Glomerular visceral epithelial cell (primary cell): ENCODE measurements around the gene KLRC1.
"Not testable (repeated sequence)": the region's sequence is repeated elsewhere in the genome, so short reads cannot be mapped to it uniquely, and the experiment has no call there.

ENCODE experiments used
- DNase-seq: peaks from one replicate; pipeline ENCODE4 v3.0.0-alpha.2; 2016; ENCODE audit errors: extremely low spot score

KLRC1 gene

GRCh38 chr12:10453156-10453555, at the start of gene KLRC1:
KLRC1 (minus strand) TSS chr12:10453377; CDS start chr12:10451156, 2,221 bp downstream.
- no peak for DNase-seq

- DNase-seq: peak; percentile 3
These were observed 47.9 kb upstream of the KLRC1 start for GRCh38 chr12:10501030-10501429.

- DNase-seq: no peak
These were observed 44.9 kb upstream of the KLRC1 start for GRCh38 chr12:10498042-10498441.

- no peak for DNase-seq
These were observed 44.4 kb upstream of the KLRC1 start for GRCh38 chr12:10497602-10498001.

DNA sequence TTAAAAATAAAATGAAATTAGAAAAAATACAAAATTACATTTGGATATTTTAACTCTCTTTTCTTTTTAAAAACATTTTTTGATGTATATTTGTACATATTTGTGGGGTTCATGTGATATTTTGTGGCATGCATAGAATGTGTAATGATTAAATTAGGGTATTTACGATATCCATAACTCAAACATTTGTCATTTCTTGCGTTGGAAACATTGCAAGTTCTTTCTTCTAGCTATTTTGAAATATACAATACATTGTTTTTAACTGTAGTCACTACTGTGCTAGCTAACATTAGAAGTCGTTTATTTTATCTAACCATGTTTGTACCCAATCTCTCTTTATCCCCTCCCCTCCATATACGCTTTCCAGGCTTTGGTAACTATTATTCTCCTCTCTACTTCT, 38.6 kb upstream of the KLRC1 start:
- DNase-seq: no peak

- not testable (repeated sequence) for DNase-seq
These were observed 34.2 kb upstream of the KLRC1 start for GRCh38 chr12:10487328-10487727.

GRCh38 chr12:10481901-10482300, 28.7 kb upstream of the KLRC1 start:
- DNase-seq: not testable (repeated sequence)

GRCh38 chr12:10472808-10473207, 19.6 kb upstream of the KLRC1 start:
- DNase-seq: not testable (repeated sequence)

DNA sequence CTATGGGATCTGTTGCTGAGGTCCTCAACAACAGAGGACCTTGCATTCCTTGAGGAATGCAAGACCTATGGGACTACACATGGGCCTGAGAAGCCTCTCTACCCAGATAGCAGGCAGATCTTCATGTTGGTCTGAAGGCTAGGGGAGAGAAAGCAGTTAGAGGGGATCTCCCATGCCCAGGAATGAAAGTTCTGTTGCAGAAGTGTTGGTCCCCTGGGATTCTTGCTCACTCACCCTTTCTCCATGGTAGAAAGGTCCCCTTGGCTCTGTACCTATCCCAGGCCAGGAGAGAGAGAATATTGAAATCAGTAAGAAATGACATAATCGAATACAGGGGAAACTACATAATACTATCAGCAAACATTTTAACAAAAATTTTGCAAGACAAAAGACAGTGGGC, 16.5 kb upstream of the KLRC1 start:
- no peak for DNase-seq

GRCh38 chr12:10466311-10466710, 13.1 kb upstream of the KLRC1 start:
- DNase-seq: no peak

- no peak for DNase-seq
These were observed 4.6 kb upstream of the KLRC1 start for GRCh38 chr12:10457760-10458159.

GRCh38 chr12:10456856-10457255, 3.7 kb upstream of the KLRC1 start:
- DNase-seq: no peak

DNA sequence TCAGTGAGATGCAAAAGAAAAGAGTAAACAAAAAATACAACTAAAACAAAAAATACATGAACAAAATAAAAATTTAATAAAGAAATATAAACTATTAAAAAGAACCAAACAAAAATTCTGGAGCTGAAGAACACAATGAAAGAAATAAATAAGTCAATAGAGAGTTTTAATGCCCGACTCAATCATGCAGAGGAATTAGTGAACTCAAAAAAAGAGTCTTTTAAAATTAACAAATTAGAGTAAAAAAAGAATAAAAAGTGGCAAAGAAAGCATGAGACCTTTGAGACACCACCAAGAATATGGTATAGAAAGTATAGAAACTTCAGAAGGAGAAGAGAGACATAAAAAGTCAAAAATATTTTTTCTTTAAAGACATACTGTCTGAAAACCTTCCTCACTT, 2.6 kb upstream of the KLRC1 start:
- no peak for DNase-seq

- DNase-seq: peak; percentile 25
These were observed 1.4 kb upstream of the KLRC1 start for GRCh38 chr12:10454531-10454930.

- DNase-seq: no peak
These were observed 4.9 kb downstream of the KLRC1 start for GRCh38 chr12:10448236-10448635.

- DNase-seq: not testable (repeated sequence)
These were observed 7.1 kb downstream of the KLRC1 start for GRCh38 chr12:10446052-10446451.

DNA sequence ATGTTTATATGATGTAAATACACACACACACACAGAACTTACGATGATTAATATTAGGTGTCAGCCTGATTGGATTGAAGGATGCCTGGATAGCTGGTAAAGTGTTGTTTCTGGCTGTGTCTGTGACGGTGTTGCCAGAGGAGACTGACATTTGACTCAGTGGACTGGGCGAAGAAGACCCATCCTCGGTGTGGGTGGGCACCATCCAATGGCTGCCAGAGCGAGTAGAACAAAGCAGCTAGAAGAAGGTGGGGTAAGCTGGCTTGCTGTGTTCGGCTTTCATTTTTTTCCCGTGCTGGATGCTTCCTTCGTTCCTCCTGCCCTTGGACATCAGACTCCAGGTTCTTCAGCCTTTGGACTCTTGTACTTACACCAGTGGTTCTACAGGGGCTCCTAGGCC, 12.0 kb downstream of the KLRC1 start:
- DNase-seq: not testable (repeated sequence)

- DNase-seq: not testable (repeated sequence)
These were observed 13.4 kb downstream of the KLRC1 start for GRCh38 chr12:10439608-10440274.

DNA sequence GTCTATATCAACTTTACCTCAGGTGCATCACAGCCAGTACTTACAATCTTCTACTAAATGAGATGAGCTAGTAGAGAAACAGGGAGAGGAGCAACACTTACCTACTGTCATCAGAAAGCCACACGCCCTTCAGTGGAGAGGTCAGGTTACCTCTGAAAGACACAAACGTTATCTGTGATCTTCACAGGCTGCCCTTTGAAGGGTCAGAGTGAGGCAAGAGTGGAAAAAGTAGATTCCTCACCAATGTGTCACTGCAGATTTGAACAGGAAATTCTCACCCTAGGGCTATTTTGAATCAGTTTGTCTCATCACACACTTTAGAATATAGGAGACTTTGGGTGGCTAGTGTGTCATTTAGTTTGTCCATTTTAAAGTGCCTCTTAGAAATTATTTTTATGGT, 15.6 kb downstream of the KLRC1 start:
- not testable (repeated sequence) for DNase-seq

- peak; percentile 47 for DNase-seq
These were observed 17.4 kb downstream of the KLRC1 start, which contains the start of gene KLRC2 for GRCh38 chr12:10435816-10436215. KLRC2 (minus strand) TSS chr12:10436010; CDS start chr12:10435986, 24 bp downstream.

- not testable (repeated sequence) for DNase-seq
These were observed 22.6 kb downstream of the KLRC1 start for GRCh38 chr12:10430623-10431022.

DNA sequence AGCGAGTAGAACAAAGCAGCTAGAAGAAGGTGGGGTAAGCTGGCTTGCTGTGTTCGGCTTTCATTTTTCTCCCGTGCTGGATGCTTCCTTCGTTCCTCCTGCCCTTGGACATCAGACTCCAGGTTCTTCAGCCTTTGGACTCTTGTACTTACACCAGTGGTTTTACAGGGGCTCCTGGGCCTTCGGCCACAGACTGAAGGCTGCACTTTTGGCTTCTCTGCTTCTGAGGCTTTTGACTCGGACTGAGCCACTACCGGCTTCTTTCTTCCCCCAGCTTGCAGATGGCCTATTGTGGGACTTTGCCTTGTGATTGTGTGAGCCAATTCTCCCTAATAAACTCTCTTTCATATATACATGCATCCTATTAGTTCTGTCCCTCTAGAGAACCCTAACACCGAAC, 27.2 kb downstream of the KLRC1 start:
- not testable (repeated sequence) for DNase-seq

GRCh38 chr12:10424260-10424899, 28.8 kb downstream of the KLRC1 start:
- not testable (repeated sequence) for DNase-seq
